ENCODE measurements around the gene SLC13A2. TPM values are rescaled to one million over a fixed set of nuclear protein-coding genes. Genes with fewer than 3 reads are reported as not detected.

The SLC13A2 gene
- total RNA-seq, 1 experiment from 2014 or later = not detected

GRCh38 chr17:28505986-28506665 is 32.7 kb downstream of the SLC13A2 start, which contains the start of gene FOXN1 (continued):
- TF ChIP-seq, protein P1, sequence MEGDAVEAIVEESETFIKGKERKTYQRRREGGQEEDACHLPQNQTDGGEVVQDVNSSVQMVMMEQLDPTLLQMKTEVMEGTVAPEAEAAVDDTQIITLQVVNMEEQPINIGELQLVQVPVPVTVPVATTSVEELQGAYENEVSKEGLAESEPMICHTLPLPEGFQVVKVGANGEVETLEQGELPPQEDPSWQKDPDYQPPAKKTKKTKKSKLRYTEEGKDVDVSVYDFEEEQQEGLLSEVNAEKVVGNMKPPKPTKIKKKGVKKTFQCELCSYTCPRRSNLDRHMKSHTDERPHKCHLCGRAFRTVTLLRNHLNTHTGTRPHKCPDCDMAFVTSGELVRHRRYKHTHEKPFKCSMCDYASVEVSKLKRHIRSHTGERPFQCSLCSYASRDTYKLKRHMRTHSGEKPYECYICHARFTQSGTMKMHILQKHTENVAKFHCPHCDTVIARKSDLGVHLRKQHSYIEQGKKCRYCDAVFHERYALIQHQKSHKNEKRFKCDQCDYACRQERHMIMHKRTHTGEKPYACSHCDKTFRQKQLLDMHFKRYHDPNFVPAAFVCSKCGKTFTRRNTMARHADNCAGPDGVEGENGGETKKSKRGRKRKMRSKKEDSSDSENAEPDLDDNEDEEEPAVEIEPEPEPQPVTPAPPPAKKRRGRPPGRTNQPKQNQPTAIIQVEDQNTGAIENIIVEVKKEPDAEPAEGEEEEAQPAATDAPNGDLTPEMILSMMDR (IDR thresholded peaks at IDR 0.05 in 2 of 3, conservative IDR thresholded peaks at IDR 0.05 in 1 of 3; ENCODE audit: borderline replicate concordance in 1 of 3, insufficient read depth in 1 of 3, low read depth in 2 of 3, low read length in 2 of 3) = no peak

DNA sequence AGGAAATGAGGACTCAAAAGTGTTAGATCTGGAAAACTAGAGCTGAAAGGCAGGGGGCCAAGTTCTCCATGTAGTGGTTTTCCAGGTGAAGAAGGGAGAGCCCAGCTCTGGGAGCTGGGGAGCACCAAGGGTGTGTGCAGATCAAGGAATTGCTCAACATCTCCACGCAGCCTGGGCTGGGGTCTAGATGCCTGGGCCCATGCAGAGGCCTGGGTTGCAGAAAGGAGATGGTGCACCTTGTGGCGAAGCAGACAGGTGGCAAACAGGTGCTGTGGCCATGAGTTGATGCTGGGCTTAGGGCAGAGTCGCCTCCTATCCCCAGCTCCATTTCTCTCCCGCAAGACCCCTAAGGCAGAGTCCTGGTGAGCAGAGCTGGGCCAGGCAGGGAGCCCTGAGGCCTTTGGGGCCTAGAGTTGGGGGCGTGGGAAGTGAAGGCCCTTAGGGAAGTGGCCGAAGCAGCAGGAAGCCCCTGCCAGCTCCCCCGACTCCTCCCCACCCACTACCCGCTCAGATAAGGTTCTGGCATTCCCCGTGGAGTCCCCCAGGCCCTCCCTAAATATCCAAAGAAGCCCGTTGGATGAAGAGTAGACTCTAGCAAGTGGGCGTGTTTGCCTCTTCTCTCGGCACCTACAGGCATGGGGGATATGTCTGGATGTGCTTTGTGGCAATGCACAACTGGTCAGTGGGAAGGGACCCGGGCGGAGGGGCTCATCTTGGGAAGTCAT is 33.5 kb downstream of the SLC13A2 start:
- Histone ChIP-seq H3K4me3 (replicated peaks in 1 of 2; ENCODE audit: low read depth in 1 of 2, low read length in 2 of 2) (no peak overlapping the region), H3K9ac (ENCODE audit: low read length) (no peak overlapping the region), H2AFZ (ENCODE audit: low read depth, low read length, poor library complexity, severe bottlenecking) (no peak overlapping the region), H3K36me3 (ENCODE audit: control insufficient read depth in 1 of 2, insufficient read depth in 2 of 2, low read length in 2 of 2) (no peaks in the 10 kb centered on the region), H3K4me2 (ENCODE audit: low read length) (no peak overlapping the region), H3K9me3 (ENCODE audit: control insufficient read depth in 1 of 2, insufficient read depth in 1 of 2, low read depth in 1 of 2, low read length in 2 of 2) (no peaks in the 10 kb centered on the region), H3K9me2 (ENCODE audit: insufficient read depth) (no peaks in the 10 kb centered on the region), H3K4me1 (ENCODE audit: control insufficient read depth in 1 of 2, insufficient read depth in 2 of 2, low read length in 2 of 2) (no peaks in the 10 kb centered on the region), H4K20me1 (ENCODE audit: insufficient read depth) (no peaks in the 10 kb centered on the region), H3K27ac (ENCODE audit: low read depth, low read length) (no peak overlapping the region), H3K79me2 (ENCODE audit: insufficient read depth, low read length) (no peaks in the 10 kb centered on the region), H3K27me3 (ENCODE audit: insufficient read depth, low read length) (peaks cover 1% of the 10 kb centered on the region; the same call in 1 of the 2 replicates)
- ChIA-PET POLR2A (no interaction called here), CTCF (no interaction called here), RAD21 (ENCODE audit: low non-redundant PET in 1 of 2, low total read pairs in 2 of 2, uncharacterized antibody in 2 of 2, unreplicated experiment in 2 of 2) (no interaction called here)
- no TSS peak for BruUV-seq (replicated peaks)
- TF ChIP-seq ZNF274 (IDR thresholded peaks at IDR 0.05; ENCODE audit: low read depth, low read length) = no peak
- TF ChIP-seq, protein P2, sequence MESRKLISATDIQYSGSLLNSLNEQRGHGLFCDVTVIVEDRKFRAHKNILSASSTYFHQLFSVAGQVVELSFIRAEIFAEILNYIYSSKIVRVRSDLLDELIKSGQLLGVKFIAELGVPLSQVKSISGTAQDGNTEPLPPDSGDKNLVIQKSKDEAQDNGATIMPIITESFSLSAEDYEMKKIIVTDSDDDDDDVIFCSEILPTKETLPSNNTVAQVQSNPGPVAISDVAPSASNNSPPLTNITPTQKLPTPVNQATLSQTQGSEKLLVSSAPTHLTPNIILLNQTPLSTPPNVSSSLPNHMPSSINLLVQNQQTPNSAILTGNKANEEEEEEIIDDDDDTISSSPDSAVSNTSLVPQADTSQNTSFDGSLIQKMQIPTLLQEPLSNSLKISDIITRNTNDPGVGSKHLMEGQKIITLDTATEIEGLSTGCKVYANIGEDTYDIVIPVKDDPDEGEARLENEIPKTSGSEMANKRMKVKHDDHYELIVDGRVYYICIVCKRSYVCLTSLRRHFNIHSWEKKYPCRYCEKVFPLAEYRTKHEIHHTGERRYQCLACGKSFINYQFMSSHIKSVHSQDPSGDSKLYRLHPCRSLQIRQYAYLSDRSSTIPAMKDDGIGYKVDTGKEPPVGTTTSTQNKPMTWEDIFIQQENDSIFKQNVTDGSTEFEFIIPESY (IDR thresholded peaks at IDR 0.05; ENCODE audit: extremely low read depth, insufficient replicate concordance, low read length) = no peak
- TF ChIP-seq RAD21 (IDR thresholded peaks at IDR 0.05; ENCODE audit: low read depth) = no peak
- TF ChIP-seq EZH2 (IDR thresholded peaks at IDR 0.05) = no peak
- no peak for TF ChIP-seq FOSL1 (IDR thresholded peaks at IDR 0.05; ENCODE audit: low read depth)
- no peak for TF ChIP-seq SP1 (IDR thresholded peaks at IDR 0.05; ENCODE audit: low read depth)
- TF ChIP-seq EZH2phosphoT487 (IDR thresholded peaks at IDR 0.05; ENCODE audit: borderline replicate concordance) = no peak
- TF ChIP-seq JUND (IDR thresholded peaks at IDR 0.05) = no peak
- no peak for TF ChIP-seq CBX3 (IDR thresholded peaks at IDR 0.05; ENCODE audit: low read depth)
- no peak for TF ChIP-seq CEBPB (IDR thresholded peaks at IDR 0.05; ENCODE audit: low read depth)
- TF ChIP-seq POLR2AphosphoS5 (IDR thresholded peaks at IDR 0.05; ENCODE audit: low read depth, low read length) = no peak
- TF ChIP-seq, protein P1 (IDR thresholded peaks at IDR 0.05 in 2 of 3, conservative IDR thresholded peaks at IDR 0.05 in 1 of 3; ENCODE audit: borderline replicate concordance in 1 of 3, insufficient read depth in 1 of 3, low read depth in 2 of 3, low read length in 2 of 3) = no peak
- no peak for TF ChIP-seq EGR1 (IDR thresholded peaks at IDR 0.05; ENCODE audit: low read depth)
- no peak for TF ChIP-seq SRF (IDR thresholded peaks at IDR 0.05; ENCODE audit: low read depth)
- TF ChIP-seq TCF7L2 (IDR thresholded peaks at IDR 0.05; ENCODE audit: borderline replicate concordance, extremely low read depth, insufficient read depth, insufficient read length) = no peak
- TF ChIP-seq, protein P3, sequence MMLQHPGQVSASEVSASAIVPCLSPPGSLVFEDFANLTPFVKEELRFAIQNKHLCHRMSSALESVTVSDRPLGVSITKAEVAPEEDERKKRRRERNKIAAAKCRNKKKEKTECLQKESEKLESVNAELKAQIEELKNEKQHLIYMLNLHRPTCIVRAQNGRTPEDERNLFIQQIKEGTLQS (IDR thresholded peaks at IDR 0.05) = no peak
- TF ChIP-seq ZFX (IDR thresholded peaks at IDR 0.05) = no peak
- TF ChIP-seq ELF1 (IDR thresholded peaks at IDR 0.05; ENCODE audit: borderline replicate concordance, low read depth) = no peak
- DNase-seq (ENCODE audit: low read depth, low spot score) (no peak), ATAC-seq (no peak)
- intact Hi-C loops (cut with micrococcal nuclease) = no loop called here

Measured in HCT116 (cell line).